ENCODE results near the gene MVB12B.

DNA sequence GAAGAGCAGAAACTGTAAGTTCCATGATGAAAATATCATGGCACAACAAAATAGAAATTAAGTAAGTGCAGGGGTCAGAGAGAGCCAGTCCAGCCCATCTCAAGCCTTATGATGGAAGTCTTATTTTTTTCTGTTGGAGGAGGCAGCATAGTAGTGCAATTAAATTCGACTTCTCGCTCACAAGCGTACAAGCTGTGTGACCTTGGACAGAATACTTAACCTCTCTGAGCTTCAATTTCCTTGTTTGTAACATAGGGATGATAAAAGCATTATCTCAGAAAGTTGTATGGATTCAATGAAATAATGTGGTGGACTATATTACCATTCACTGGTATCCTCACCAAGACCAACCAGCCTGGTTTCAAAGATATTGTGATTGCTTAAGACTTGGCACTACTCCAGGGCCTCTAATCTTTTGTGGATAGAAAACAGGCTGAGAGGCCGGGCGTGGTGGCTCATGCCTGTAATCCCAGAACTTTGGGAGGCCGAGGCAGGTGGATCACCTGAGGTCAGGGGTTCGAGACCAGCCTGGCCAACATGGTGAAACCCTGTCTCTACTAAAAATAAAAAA lies 26.8 kb upstream of the MVB12B start:
- TF ChIP-seq, protein P1, sequence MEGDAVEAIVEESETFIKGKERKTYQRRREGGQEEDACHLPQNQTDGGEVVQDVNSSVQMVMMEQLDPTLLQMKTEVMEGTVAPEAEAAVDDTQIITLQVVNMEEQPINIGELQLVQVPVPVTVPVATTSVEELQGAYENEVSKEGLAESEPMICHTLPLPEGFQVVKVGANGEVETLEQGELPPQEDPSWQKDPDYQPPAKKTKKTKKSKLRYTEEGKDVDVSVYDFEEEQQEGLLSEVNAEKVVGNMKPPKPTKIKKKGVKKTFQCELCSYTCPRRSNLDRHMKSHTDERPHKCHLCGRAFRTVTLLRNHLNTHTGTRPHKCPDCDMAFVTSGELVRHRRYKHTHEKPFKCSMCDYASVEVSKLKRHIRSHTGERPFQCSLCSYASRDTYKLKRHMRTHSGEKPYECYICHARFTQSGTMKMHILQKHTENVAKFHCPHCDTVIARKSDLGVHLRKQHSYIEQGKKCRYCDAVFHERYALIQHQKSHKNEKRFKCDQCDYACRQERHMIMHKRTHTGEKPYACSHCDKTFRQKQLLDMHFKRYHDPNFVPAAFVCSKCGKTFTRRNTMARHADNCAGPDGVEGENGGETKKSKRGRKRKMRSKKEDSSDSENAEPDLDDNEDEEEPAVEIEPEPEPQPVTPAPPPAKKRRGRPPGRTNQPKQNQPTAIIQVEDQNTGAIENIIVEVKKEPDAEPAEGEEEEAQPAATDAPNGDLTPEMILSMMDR (IDR thresholded peaks at IDR 0.05 in 2 of 3, conservative IDR thresholded peaks at IDR 0.05 in 1 of 3; ENCODE audit: borderline replicate concordance in 1 of 3, insufficient read depth in 1 of 3, low read depth in 2 of 3, low read length in 2 of 3) = no peak
- TF ChIP-seq POLR2AphosphoS5 (IDR thresholded peaks at IDR 0.05; ENCODE audit: low read depth, low read length) (no peak), SRF (IDR thresholded peaks at IDR 0.05; ENCODE audit: low read depth) (no peak), POLR2A (IDR thresholded peaks at IDR 0.05; ENCODE audit: borderline replicate concordance, extremely low read depth, insufficient read depth, insufficient read length) (no peak), CBX3 (IDR thresholded peaks at IDR 0.05; ENCODE audit: low read depth) (no peak)
- TF ChIP-seq, protein P2, sequence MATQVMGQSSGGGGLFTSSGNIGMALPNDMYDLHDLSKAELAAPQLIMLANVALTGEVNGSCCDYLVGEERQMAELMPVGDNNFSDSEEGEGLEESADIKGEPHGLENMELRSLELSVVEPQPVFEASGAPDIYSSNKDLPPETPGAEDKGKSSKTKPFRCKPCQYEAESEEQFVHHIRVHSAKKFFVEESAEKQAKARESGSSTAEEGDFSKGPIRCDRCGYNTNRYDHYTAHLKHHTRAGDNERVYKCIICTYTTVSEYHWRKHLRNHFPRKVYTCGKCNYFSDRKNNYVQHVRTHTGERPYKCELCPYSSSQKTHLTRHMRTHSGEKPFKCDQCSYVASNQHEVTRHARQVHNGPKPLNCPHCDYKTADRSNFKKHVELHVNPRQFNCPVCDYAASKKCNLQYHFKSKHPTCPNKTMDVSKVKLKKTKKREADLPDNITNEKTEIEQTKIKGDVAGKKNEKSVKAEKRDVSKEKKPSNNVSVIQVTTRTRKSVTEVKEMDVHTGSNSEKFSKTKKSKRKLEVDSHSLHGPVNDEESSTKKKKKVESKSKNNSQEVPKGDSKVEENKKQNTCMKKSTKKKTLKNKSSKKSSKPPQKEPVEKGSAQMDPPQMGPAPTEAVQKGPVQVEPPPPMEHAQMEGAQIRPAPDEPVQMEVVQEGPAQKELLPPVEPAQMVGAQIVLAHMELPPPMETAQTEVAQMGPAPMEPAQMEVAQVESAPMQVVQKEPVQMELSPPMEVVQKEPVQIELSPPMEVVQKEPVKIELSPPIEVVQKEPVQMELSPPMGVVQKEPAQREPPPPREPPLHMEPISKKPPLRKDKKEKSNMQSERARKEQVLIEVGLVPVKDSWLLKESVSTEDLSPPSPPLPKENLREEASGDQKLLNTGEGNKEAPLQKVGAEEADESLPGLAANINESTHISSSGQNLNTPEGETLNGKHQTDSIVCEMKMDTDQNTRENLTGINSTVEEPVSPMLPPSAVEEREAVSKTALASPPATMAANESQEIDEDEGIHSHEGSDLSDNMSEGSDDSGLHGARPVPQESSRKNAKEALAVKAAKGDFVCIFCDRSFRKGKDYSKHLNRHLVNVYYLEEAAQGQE (IDR thresholded peaks at IDR 0.05; ENCODE audit: low read depth) = no peak
- TF ChIP-seq, protein P3, sequence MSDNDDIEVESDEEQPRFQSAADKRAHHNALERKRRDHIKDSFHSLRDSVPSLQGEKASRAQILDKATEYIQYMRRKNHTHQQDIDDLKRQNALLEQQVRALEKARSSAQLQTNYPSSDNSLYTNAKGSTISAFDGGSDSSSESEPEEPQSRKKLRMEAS (IDR thresholded peaks at IDR 0.05) = no peak
- TF ChIP-seq, protein P4, sequence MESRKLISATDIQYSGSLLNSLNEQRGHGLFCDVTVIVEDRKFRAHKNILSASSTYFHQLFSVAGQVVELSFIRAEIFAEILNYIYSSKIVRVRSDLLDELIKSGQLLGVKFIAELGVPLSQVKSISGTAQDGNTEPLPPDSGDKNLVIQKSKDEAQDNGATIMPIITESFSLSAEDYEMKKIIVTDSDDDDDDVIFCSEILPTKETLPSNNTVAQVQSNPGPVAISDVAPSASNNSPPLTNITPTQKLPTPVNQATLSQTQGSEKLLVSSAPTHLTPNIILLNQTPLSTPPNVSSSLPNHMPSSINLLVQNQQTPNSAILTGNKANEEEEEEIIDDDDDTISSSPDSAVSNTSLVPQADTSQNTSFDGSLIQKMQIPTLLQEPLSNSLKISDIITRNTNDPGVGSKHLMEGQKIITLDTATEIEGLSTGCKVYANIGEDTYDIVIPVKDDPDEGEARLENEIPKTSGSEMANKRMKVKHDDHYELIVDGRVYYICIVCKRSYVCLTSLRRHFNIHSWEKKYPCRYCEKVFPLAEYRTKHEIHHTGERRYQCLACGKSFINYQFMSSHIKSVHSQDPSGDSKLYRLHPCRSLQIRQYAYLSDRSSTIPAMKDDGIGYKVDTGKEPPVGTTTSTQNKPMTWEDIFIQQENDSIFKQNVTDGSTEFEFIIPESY (IDR thresholded peaks at IDR 0.05; ENCODE audit: extremely low read depth, insufficient replicate concordance, low read length) = no peak
- TF ChIP-seq, protein P5, sequence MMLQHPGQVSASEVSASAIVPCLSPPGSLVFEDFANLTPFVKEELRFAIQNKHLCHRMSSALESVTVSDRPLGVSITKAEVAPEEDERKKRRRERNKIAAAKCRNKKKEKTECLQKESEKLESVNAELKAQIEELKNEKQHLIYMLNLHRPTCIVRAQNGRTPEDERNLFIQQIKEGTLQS (IDR thresholded peaks at IDR 0.05) = no peak

Measured in HCT116 (cell line).